Measurements from ENCODE around the gene BCORL1.
A peak's percentile ranks its signal among the peaks of the same experiment; 100 is the strongest.

BCORL1 gene

GRCh38 chrX:129998021-129998420 lies 15.6 kb downstream of the BCORL1 start:
- DNase-seq (ENCODE audit: low read depth, low spot score), result no peak
- no peak overlapping the region for H3K4me3 ChIP-seq (ENCODE audit: low read length)

- no peak overlapping the region for H3K4me3 ChIP-seq (ENCODE audit: low read length)
- no peak for DNase-seq (ENCODE audit: low read depth, low spot score)
Measured at GRCh38 chrX:130001893-130002292, 19.5 kb downstream of the BCORL1 start.

- no peak overlapping the region for H3K4me3 ChIP-seq (ENCODE audit: low read length)
- no peak for DNase-seq (ENCODE audit: low read depth, low spot score)
Measured at GRCh38 chrX:130002541-130002940, 20.1 kb downstream of the BCORL1 start.

- no peak overlapping the region for H3K4me3 ChIP-seq (ENCODE audit: low read length)
- no peak for DNase-seq (ENCODE audit: low read depth, low spot score)
Measured at GRCh38 chrX:130005089-130005807, 22.8 kb downstream of the BCORL1 start.

GRCh38 chrX:130009658-130010223 lies 27.3 kb downstream of the BCORL1 start:
- DNase-seq (ENCODE audit: low read depth, low spot score), result no peak
- no peak overlapping the region for H3K4me3 ChIP-seq (ENCODE audit: low read length)

GRCh38 chrX:130012683-130013082 lies 30.2 kb downstream of the BCORL1 start:
- DNase-seq (ENCODE audit: low read depth, low spot score), result no peak
- H3K4me3 ChIP-seq (ENCODE audit: low read length), result no peak overlapping the region

GRCh38 chrX:130013661-130014060 lies 31.2 kb downstream of the BCORL1 start:
- DNase-seq (ENCODE audit: low read depth, low spot score), result no peak
- no peak overlapping the region for H3K4me3 ChIP-seq (ENCODE audit: low read length)

GRCh38 chrX:130014356-130014755 lies 31.9 kb downstream of the BCORL1 start:
- no peak for DNase-seq (ENCODE audit: low read depth, low spot score)
- H3K4me3 ChIP-seq (ENCODE audit: low read length), result no peak overlapping the region

- DNase-seq (ENCODE audit: low read depth, low spot score), result no peak
- no peak overlapping the region for H3K4me3 ChIP-seq (ENCODE audit: low read length)
Measured at GRCh38 chrX:130014770-130015169, 32.3 kb downstream of the BCORL1 start.

- DNase-seq (ENCODE audit: low read depth, low spot score), result no peak
- no peak overlapping the region for H3K4me3 ChIP-seq (ENCODE audit: low read length)
Measured at GRCh38 chrX:130015181-130015580, 32.7 kb downstream of the BCORL1 start.

- H3K4me3 ChIP-seq (ENCODE audit: low read length), result no peak overlapping the region
- no peak for DNase-seq (ENCODE audit: low read depth, low spot score)
Measured at GRCh38 chrX:130018143-130018542, 35.7 kb downstream of the BCORL1 start.

GRCh38 chrX:130020661-130021324 lies 38.4 kb downstream of the BCORL1 start:
- H3K4me3 ChIP-seq (ENCODE audit: low read length), result no peak overlapping the region
- no peak for DNase-seq (ENCODE audit: low read depth, low spot score)

- no peak overlapping the region for H3K4me3 ChIP-seq (ENCODE audit: low read length)
- peak; percentile 84 for DNase-seq (ENCODE audit: low read depth, low spot score)
Measured at GRCh38 chrX:130024127-130024526, 41.7 kb downstream of the BCORL1 start.

- no peak overlapping the region for H3K4me3 ChIP-seq (ENCODE audit: low read length)
- DNase-seq (ENCODE audit: low read depth, low spot score), result no peak
Measured at GRCh38 chrX:130025256-130025655, 42.8 kb downstream of the BCORL1 start.

- no peak overlapping the region for H3K4me3 ChIP-seq (ENCODE audit: low read length)
- no peak for DNase-seq (ENCODE audit: low read depth, low spot score)
Measured at GRCh38 chrX:130027569-130027968, 45.1 kb downstream of the BCORL1 start.

- H3K4me3 ChIP-seq (ENCODE audit: low read length), result no peak overlapping the region
- peak; percentile 10 for DNase-seq (ENCODE audit: low read depth, low spot score)
Measured at GRCh38 chrX:130028196-130028595, 45.8 kb downstream of the BCORL1 start.

GRCh38 chrX:130030826-130031225 lies 48.4 kb downstream of the BCORL1 start:
- no peak for DNase-seq (ENCODE audit: low read depth, low spot score)
- no peak overlapping the region for H3K4me3 ChIP-seq (ENCODE audit: low read length)

GRCh38 chrX:130032552-130032951 lies 50.1 kb downstream of the BCORL1 start:
- DNase-seq (ENCODE audit: low read depth, low spot score), result no peak
- no peak overlapping the region for H3K4me3 ChIP-seq (ENCODE audit: low read length)

GRCh38 chrX:130034178-130034577 lies 51.7 kb downstream of the BCORL1 start:
- no peak for DNase-seq (ENCODE audit: low read depth, low spot score)
- no peak overlapping the region for H3K4me3 ChIP-seq (ENCODE audit: low read length)

GRCh38 chrX:130039847-130040246 lies 57.4 kb downstream of the BCORL1 start:
- H3K4me3 ChIP-seq (ENCODE audit: low read length), result no peak overlapping the region
- no peak for DNase-seq (ENCODE audit: low read depth, low spot score)

- H3K4me3 ChIP-seq (ENCODE audit: low read length), result no peak overlapping the region
- no peak for DNase-seq (ENCODE audit: low read depth, low spot score)
Measured at GRCh38 chrX:130047416-130047815, 65.0 kb downstream of the BCORL1 start.

Data from Jurkat, Clone E6-1 (cell line).